ENCODE measurements around the gene ATF3.
"Not testable (repeated sequence)": the region's sequence is repeated elsewhere in the genome, so short reads cannot be mapped to it uniquely, and the experiment has no call there.

ATF3 gene

GRCh38 chr1:212656730-212657129, 48.2 kb downstream of the ATF3 start:
- Histone ChIP-seq H3F3A (ENCODE audit: control insufficient read depth, insufficient read depth) (no peaks in the 10 kb centered on the region), H3K9me2 (replicated peaks; ENCODE audit: control insufficient read depth, low read length) (no peaks in the 10 kb centered on the region), H4K20me1 (ENCODE audit: control insufficient read depth, insufficient read depth, low read depth, low read length) (no peaks in the 10 kb centered on the region), H3K4me2 (ENCODE audit: low read length) (no peak overlapping the region), H3K27me3 (ENCODE audit: control insufficient read depth, low read length) (peaks cover 18% of the 10 kb centered on the region), H3K27ac (ENCODE audit: low read depth, low read length) (no peak overlapping the region), H3K4me1 (ENCODE audit: control insufficient read depth, low read length) (no peaks in the 10 kb centered on the region), H3K4me3 (ENCODE audit: low read length) (no peak overlapping the region), H3K9me3 (ENCODE audit: control insufficient read depth, insufficient read depth, low read length) (no peaks in the 10 kb centered on the region), H3K36me3 (ENCODE audit: control insufficient read depth, low read length) (no peaks in the 10 kb centered on the region), H3K79me2 (ENCODE audit: control insufficient read depth, low read length) (no peaks in the 10 kb centered on the region)
- TF ChIP-seq EZH2phosphoT487 (IDR thresholded peaks at IDR 0.05; ENCODE audit: borderline replicate concordance, low read length) (no peak), CTCF (IDR thresholded peaks at IDR 0.05; ENCODE audit: low read depth, low read length, poor library complexity, severe bottlenecking) (no peak)

- H3K4me2 ChIP-seq (ENCODE audit: low read length); H3K79me2 ChIP-seq (ENCODE audit: control insufficient read depth, low read length); H4K20me1 ChIP-seq (ENCODE audit: control insufficient read depth, insufficient read depth, low read depth, low read length); H3K4me3 ChIP-seq (ENCODE audit: low read length); H3F3A ChIP-seq (ENCODE audit: control insufficient read depth, insufficient read depth); H3K4me1 ChIP-seq (ENCODE audit: control insufficient read depth, low read length); H3K36me3 ChIP-seq (ENCODE audit: control insufficient read depth, low read length); H3K9me3 ChIP-seq (ENCODE audit: control insufficient read depth, insufficient read depth, low read length); H3K27ac ChIP-seq (ENCODE audit: low read depth, low read length); H3K9me2 ChIP-seq (replicated peaks; ENCODE audit: control insufficient read depth, low read length): not testable (repeated sequence)
- H3K27me3 ChIP-seq (ENCODE audit: control insufficient read depth, low read length), result peaks cover 18% of the 10 kb centered on the region
Measured at GRCh38 chr1:212658250-212658649, 49.7 kb downstream of the ATF3 start.

- Histone ChIP-seq H3K36me3 (ENCODE audit: control insufficient read depth, low read length) (no peaks in the 10 kb centered on the region), H3K9me3 (ENCODE audit: control insufficient read depth, insufficient read depth, low read length) (no peaks in the 10 kb centered on the region), H3F3A (ENCODE audit: control insufficient read depth, insufficient read depth) (no peaks in the 10 kb centered on the region), H3K9me2 (replicated peaks; ENCODE audit: control insufficient read depth, low read length) (no peaks in the 10 kb centered on the region), H3K4me3 (ENCODE audit: low read length) (no peak overlapping the region), H3K79me2 (ENCODE audit: control insufficient read depth, low read length) (no peaks in the 10 kb centered on the region), H3K27ac (ENCODE audit: low read depth, low read length) (no peak overlapping the region), H4K20me1 (ENCODE audit: control insufficient read depth, insufficient read depth, low read depth, low read length) (peaks cover 14% of the 10 kb centered on the region), H3K4me1 (ENCODE audit: control insufficient read depth, low read length) (peaks cover 15% of the 10 kb centered on the region), H3K27me3 (ENCODE audit: control insufficient read depth, low read length) (peaks cover 45% of the 10 kb centered on the region), H3K4me2 (ENCODE audit: low read length) (no peak overlapping the region)
- no peak for TF ChIP-seq CTCF (IDR thresholded peaks at IDR 0.05; ENCODE audit: low read depth, low read length, poor library complexity, severe bottlenecking)
- TF ChIP-seq EZH2phosphoT487 (IDR thresholded peaks at IDR 0.05; ENCODE audit: borderline replicate concordance, low read length), result no peak
Measured at GRCh38 chr1:212664409-212665199, 56.0 kb downstream of the ATF3 start.

GRCh38 chr1:212665241-212666115, 56.9 kb downstream of the ATF3 start:
- H3K4me1 ChIP-seq (ENCODE audit: control insufficient read depth, low read length), result peaks cover 15% of the 10 kb centered on the region
- H4K20me1 ChIP-seq (ENCODE audit: control insufficient read depth, insufficient read depth, low read depth, low read length), result peaks cover 14% of the 10 kb centered on the region
- H3K9me3 ChIP-seq (ENCODE audit: control insufficient read depth, insufficient read depth, low read length), result no peaks in the 10 kb centered on the region
- H3K79me2 ChIP-seq (ENCODE audit: control insufficient read depth, low read length), result no peaks in the 10 kb centered on the region
- no peaks in the 10 kb centered on the region for H3K9me2 ChIP-seq (replicated peaks; ENCODE audit: control insufficient read depth, low read length)
- no peaks in the 10 kb centered on the region for H3F3A ChIP-seq (ENCODE audit: control insufficient read depth, insufficient read depth)
- H3K4me3 ChIP-seq (ENCODE audit: low read length), result peak overlapping the region; percentile 49
- H3K27ac ChIP-seq (ENCODE audit: low read depth, low read length), result no peak overlapping the region
- no peaks in the 10 kb centered on the region for H3K36me3 ChIP-seq (ENCODE audit: control insufficient read depth, low read length)
- H3K27me3 ChIP-seq (ENCODE audit: control insufficient read depth, low read length), result peaks cover 54% of the 10 kb centered on the region
- TF ChIP-seq CTCF (IDR thresholded peaks at IDR 0.05; ENCODE audit: low read depth, low read length, poor library complexity, severe bottlenecking) (peak; percentile 95), EZH2phosphoT487 (IDR thresholded peaks at IDR 0.05; ENCODE audit: borderline replicate concordance, low read length) (no peak)
- H3K4me2 ChIP-seq (ENCODE audit: low read length), result peak overlapping the region; percentile 65
